ENCODE data around the gene SLC25A21. TPM values are rescaled to one million over a fixed set of nuclear protein-coding genes. Genes with fewer than 3 reads are reported as not detected.

SLC25A21 gene
- total RNA-seq, 4 donors from 2014 or later = 2.0 TPM; not detected in 3

DNA sequence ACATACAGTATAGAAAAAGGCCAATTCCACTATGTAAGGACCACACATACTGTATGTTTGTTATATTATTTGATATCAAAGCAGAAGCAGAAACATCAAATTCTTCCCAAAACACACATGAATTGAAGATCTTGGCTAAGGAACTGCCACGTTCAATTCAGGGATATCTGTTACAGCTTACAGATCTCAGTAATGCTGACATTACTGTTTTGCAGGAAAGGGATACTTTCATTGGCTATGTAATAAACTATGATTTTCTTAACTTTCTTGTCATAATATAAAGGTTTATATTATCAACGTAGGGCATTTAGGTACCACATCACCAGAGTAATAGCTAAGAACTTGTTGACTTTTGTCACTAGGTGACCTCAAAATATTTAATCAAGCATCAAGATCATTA, 362.2 kb downstream of the SLC25A21 start:
- Histone ChIP-seq H3K4me1 (no peaks in the 10 kb centered on the region), H3K27me3 (no peaks in the 10 kb centered on the region), H3K36me3 (no peaks in the 10 kb centered on the region), H3K27ac (no peak overlapping the region), H3K9me3 (no peaks in the 10 kb centered on the region), H3K4me3 (no peak overlapping the region)
- TF ChIP-seq POLR2AphosphoS5 (IDR thresholded peaks at IDR 0.05) (no peak), EP300 (IDR thresholded peaks at IDR 0.05) (no peak), POLR2A (IDR thresholded peaks at IDR 0.05) (no peak), CTCF (IDR thresholded peaks at IDR 0.05) (no peak)
- no peak for DNase-seq (ENCODE audit: low spot score in 2 of 2)
- WGBS = 77% methylated on average over 2 of the region's 2 CpGs

DNA sequence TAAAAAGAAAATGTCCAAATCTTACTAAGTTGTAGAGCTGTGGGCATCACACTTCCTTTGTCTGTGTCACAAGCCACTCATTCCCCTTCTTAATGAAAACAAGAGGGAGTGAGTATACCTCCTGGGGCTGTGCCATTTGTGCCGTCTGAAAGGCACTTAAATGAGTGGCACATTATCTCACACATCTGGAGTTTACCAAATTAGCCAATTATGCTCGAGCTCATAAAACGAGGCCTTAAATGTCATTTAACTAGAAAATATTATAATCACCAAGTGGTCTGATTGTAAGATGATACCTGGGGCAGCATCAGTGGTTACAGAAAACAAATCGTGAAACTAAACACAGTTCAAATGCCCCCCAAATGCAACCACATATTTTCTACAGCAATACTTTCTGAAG, 364.7 kb downstream of the SLC25A21 start:
- TF ChIP-seq POLR2A (IDR thresholded peaks at IDR 0.05) = no peak
- TF ChIP-seq POLR2AphosphoS5 (IDR thresholded peaks at IDR 0.05) = no peak
- TF ChIP-seq EP300 (IDR thresholded peaks at IDR 0.05) = no peak
- TF ChIP-seq CTCF (IDR thresholded peaks at IDR 0.05) = no peak

GRCh38 chr14:36805131-36805559, 367.3 kb downstream of the SLC25A21 start:
- Histone ChIP-seq H3K4me1 (no peaks in the 10 kb centered on the region), H3K27ac (no peak overlapping the region), H3K36me3 (no peaks in the 10 kb centered on the region), H3K27me3 (no peaks in the 10 kb centered on the region), H3K4me3 (no peak overlapping the region), H3K9me3 (no peaks in the 10 kb centered on the region)
- no peak for DNase-seq (ENCODE audit: low spot score in 2 of 2)
- TF ChIP-seq POLR2AphosphoS5 (IDR thresholded peaks at IDR 0.05) (no peak), CTCF (IDR thresholded peaks at IDR 0.05) (no peak), EP300 (IDR thresholded peaks at IDR 0.05) (no peak), POLR2A (IDR thresholded peaks at IDR 0.05) (no peak)
- WGBS = 57% methylated on average over 6 of the region's 6 CpGs

More for the DNA sequence above, 364.7 kb downstream of the SLC25A21 start:
- Histone ChIP-seq H3K27ac (no peak overlapping the region), H3K9me3 (no peaks in the 10 kb centered on the region), H3K4me1 (no peaks in the 10 kb centered on the region), H3K27me3 (no peaks in the 10 kb centered on the region), H3K4me3 (no peak overlapping the region), H3K36me3 (no peaks in the 10 kb centered on the region)
- DNase-seq (ENCODE audit: low spot score in 2 of 2) = no peak
- 40% methylated on average over 4 of the region's 4 CpGs for WGBS

- Histone ChIP-seq H3K27me3 (no peaks in the 10 kb centered on the region), H3K36me3 (no peaks in the 10 kb centered on the region), H3K27ac (no peak overlapping the region), H3K4me3 (no peak overlapping the region), H3K4me1 (no peaks in the 10 kb centered on the region), H3K9me3 (no peaks in the 10 kb centered on the region)
- WGBS = 78% methylated on average over 1 of the region's 1 CpG
- DNase-seq (ENCODE audit: low spot score in 2 of 2) = no peak
- TF ChIP-seq CTCF (IDR thresholded peaks at IDR 0.05) = no peak
- TF ChIP-seq EP300 (IDR thresholded peaks at IDR 0.05) = no peak
- no peak for TF ChIP-seq POLR2AphosphoS5 (IDR thresholded peaks at IDR 0.05)
- no peak for TF ChIP-seq POLR2A (IDR thresholded peaks at IDR 0.05)
These were observed 374.8 kb downstream of the SLC25A21 start for GRCh38 chr14:36797634-36798033.

- Histone ChIP-seq H3K36me3 (no peaks in the 10 kb centered on the region), H3K9me3 (no peaks in the 10 kb centered on the region), H3K4me3 (no peak overlapping the region), H3K27ac (no peak overlapping the region), H3K27me3 (no peaks in the 10 kb centered on the region), H3K4me1 (no peaks in the 10 kb centered on the region)
- 79% methylated on average over 1 of the region's 1 CpG for WGBS
- TF ChIP-seq POLR2A (IDR thresholded peaks at IDR 0.05) (no peak), CTCF (IDR thresholded peaks at IDR 0.05) (no peak), EP300 (IDR thresholded peaks at IDR 0.05) (no peak), POLR2AphosphoS5 (IDR thresholded peaks at IDR 0.05) (no peak)
- DNase-seq (ENCODE audit: low spot score in 2 of 2) = no peak
These were observed 381.0 kb downstream of the SLC25A21 start for GRCh38 chr14:36791402-36791801.

All from suprapubic skin (tissue), 4 donors.